Natural killer cell treated with Interleukin-12 subunit alpha and Interleukin-12 subunit beta and Interleukin-15 and Interleukin-18, amount 100 ng/mL, for 72 hours (primary cell): Measurements from ENCODE around the gene MMEL1. TPM values are rescaled to one million over a fixed set of nuclear protein-coding genes. Genes with fewer than 3 reads are reported as not detected.
"Not testable (repeated sequence)": the region's sequence is repeated elsewhere in the genome, so short reads cannot be mapped to it uniquely, and the experiment has no call there.

ENCODE experiments used
- ATAC-seq, 2 donors: fragments of 150-1000 bp; cut with Tn5 transposase in 1 of 2; sonication (Bioruptor Pico), chemical (Tn5 transposase) in 1 of 2; 2 replicates each; pipeline ENCODE4 v1.10.0; 2021
- DNase-seq: peaks from one replicate; pipeline ENCODE4 v3.0.0; 2022; ENCODE audit warnings: low spot score
- H3K27ac Mint-ChIP-seq, 2 donors: 1 replicate in 1 of 2; 2 replicates in 1 of 2; pipeline ENCODE4 v1.8.0; 2022; ENCODE audit warnings: mixed read lengths in 2 of 2, mild to moderate bottlenecking in 1 of 2, moderate library complexity in 1 of 2
- H3K27me3 Mint-ChIP-seq, 2 donors: 1 replicate in 1 of 2; 2 replicates in 1 of 2; pipeline ENCODE4 v1.8.0; 2022; ENCODE audit warnings: mixed read lengths in 2 of 2
- H3K36me3 Mint-ChIP-seq: one replicate; pipeline ENCODE4 v1.8.0; 2022; ENCODE audit warnings: mixed read lengths
- H3K4me1 Mint-ChIP-seq, 2 donors: 1 replicate in 1 of 2; 2 replicates in 1 of 2; pipeline ENCODE4 v1.8.0; 2022; ENCODE audit warnings: low read depth in 2 of 2, mixed read lengths in 2 of 2, mild to moderate bottlenecking in 1 of 2
- H3K4me3 Mint-ChIP-seq: one replicate; pipeline ENCODE4 v1.8.0; 2022; ENCODE audit warnings: mixed read lengths
- H3K9me3 Mint-ChIP-seq: 2 replicates; pipeline ENCODE4 v1.8.0; 2022; ENCODE audit warnings: mixed read lengths
- total RNA-seq, 2 donors: library from RNA; stranded (reverse); gene quantifications; one replicate each; pipeline ENCODE4 v1.2.3, GENCODE V29; 2022

MMEL1 gene
- total RNA-seq, 2 donors from 2014 or later: 0.81 TPM; not detected in 1

DNA sequence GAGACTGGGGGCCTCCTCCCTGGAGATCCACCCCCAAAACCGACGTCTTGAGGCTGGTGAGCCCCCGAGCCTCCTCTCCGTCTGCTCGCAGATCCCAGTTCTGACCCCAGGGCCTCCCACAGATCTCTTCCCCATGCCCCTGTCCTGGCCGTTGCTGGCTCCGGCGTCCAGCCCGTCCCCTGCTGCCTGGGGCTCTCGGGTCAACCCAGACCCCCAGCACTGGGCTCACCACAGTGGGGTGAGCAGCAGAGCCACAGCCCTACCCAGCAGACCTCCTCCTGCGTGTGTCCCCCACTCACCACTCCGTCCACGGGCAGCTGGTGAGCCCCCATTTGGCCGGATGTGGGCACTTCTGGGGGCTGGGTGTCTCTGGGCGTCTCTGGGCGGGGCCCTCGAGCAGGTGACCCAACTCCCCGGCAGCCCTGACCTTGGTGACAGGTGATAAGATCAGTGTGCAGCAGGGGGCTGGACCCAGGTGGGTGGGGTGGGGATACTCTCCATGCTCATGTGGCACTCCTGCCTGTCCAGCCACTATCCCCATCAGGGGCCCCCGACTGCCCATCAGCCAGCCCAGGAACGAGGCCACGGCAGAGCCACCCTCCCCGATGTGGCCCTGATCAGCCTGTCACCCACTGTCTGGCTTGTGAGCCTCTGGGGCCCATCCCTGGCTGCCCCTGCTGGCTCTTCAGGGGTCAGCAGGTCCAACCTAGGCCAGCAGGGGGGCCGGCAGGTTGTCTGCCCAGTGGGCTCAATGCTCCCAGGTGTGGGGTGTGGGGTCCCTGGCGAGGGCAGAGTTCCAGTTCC is 75.9 kb downstream of the MMEL1 start:
- H3K4me3 Mint-ChIP-seq: peak overlapping the region; percentile 94
- no peaks in the 10 kb centered on the region for H3K9me3 Mint-ChIP-seq
- H3K4me1 Mint-ChIP-seq: peaks cover 15 to 38% of the 10 kb centered on the region in 2 donors
- ATAC-seq: peak; percentile 50 to 56
- no peak for DNase-seq
- H3K36me3 Mint-ChIP-seq: no peaks in the 10 kb centered on the region
- no peaks in the 10 kb centered on the region for H3K27me3 Mint-ChIP-seq
- peak overlapping the region; percentile 92 to 98 for H3K27ac Mint-ChIP-seq

DNA sequence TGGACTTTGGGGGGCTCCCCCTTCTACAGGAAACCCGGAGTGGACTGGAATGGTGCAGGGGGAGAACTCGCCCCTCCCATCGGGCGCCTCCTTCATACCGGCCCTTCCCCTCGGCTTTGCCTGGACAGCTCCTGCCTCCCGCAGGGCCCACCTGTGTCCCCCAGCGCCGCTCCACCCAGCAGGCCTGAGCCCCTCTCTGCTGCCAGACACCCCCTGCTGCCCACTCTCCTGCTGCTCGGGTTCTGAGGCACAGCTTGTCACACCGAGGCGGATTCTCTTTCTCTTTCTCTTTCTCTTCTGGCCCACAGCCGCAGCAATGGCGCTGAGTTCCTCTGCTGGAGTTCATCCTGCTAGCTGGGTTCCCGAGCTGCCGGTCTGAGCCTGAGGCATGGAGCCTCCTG is 76.5 kb downstream of the MMEL1 start, which contains the start of gene TNFRSF14:
TNFRSF14 (plus strand) TSS at position 95 of the 401 bp plus-strand sequence; CDS start at position 389, 294 bp downstream.
- Mint-ChIP-seq H3K27me3 (no peaks in the 10 kb centered on the region), H3K36me3 (no peaks in the 10 kb centered on the region), H3K4me3 (peak within 1 kb of the TSS; percentile 94), H3K4me1 (peaks cover 15 to 36% of the 10 kb centered on the region in 2 donors), H3K27ac (peak within 1 kb of the TSS; percentile 92 to 98), H3K9me3 (no peaks in the 10 kb centered on the region)
- peak; percentile 87 for DNase-seq
- ATAC-seq: peak; percentile 81 to 87

DNA sequence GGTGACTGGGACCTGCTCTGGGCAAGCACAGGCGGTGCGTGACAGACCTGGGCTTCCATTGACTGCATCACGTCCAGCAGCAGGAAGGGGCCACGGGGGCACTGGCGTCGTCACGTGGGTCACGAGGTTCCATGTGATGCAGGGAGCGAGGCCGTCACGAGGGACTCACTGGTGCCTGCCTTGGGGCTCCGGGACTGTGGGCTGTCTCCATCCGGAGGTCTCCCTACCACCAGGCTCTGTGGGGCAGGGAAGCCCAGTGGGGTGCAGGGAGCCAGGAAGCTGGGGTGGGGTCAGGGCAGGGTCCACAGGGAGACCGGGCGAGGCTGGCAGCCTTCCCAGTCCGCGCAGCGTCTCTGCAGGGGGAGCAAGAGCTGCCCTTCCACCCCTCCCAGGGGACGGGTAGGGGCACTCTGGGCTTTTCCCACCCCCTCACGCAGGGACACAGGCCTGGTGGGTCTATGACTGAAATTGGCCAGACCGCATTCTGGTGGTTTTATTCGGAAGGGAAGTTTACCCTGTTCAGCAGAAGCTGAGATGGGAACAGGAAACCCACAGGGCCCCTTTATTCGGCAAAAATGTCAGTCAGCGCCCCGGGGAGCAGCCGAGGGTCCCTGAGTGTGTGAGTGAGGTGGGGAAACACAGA is 77.1 kb downstream of the MMEL1 start:
- Mint-ChIP-seq H3K27ac (peak overlapping the region; percentile 92 to 98), H3K36me3 (no peaks in the 10 kb centered on the region), H3K4me1 (peaks cover 15 to 36% of the 10 kb centered on the region in 2 donors), H3K9me3 (no peaks in the 10 kb centered on the region), H3K27me3 (no peaks in the 10 kb centered on the region), H3K4me3 (peak overlapping the region; percentile 94)
- ATAC-seq (peak; percentile 78 to 82), DNase-seq (peak; percentile 89)

DNA sequence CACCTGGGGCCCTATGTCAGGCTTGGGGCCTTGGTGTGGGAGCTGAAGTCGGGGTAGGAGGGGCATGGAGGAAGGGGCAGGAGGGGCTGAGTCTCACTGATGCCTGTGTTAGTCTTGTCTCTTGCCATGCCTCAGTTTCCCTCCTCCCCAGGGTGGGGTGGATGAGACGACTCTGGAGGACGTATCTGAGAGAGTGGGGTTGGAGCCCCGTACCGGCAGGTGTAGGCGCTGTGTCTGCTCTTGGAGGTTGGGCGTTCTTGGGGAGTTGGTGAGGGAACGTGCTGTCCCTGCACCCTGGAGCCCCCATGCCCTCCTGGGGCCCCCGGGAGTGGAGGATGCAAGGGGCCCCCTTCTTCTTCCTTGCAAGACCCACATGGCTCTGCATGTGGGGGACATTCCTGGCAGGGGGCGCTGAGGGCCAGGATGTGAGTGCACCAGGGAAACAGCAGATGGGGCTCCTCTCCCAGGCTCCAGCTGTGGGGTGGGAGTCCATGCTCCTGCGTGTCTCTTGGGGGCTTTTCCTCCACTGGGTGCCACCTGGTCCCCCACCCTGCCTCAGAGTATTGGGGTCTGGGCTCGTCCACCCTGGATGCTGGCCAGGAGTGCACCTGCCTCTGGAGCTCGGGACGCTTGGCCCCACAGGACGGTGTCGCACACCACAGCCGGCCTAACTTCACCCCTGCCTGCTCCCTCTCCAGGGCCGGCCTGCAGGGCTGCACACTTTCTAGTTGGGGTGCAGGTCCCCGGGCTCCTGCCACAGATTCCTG is 78.0 kb downstream of the MMEL1 start:
- Mint-ChIP-seq H3K36me3 (no peaks in the 10 kb centered on the region), H3K27ac (peak overlapping the region; percentile 92 to 98), H3K4me1 (peaks cover 15 to 37% of the 10 kb centered on the region in 2 donors), H3K9me3 (no peaks in the 10 kb centered on the region), H3K27me3 (no peaks in the 10 kb centered on the region), H3K4me3 (peak overlapping the region; percentile 44)
- no peak for ATAC-seq
- no peak for DNase-seq

DNA sequence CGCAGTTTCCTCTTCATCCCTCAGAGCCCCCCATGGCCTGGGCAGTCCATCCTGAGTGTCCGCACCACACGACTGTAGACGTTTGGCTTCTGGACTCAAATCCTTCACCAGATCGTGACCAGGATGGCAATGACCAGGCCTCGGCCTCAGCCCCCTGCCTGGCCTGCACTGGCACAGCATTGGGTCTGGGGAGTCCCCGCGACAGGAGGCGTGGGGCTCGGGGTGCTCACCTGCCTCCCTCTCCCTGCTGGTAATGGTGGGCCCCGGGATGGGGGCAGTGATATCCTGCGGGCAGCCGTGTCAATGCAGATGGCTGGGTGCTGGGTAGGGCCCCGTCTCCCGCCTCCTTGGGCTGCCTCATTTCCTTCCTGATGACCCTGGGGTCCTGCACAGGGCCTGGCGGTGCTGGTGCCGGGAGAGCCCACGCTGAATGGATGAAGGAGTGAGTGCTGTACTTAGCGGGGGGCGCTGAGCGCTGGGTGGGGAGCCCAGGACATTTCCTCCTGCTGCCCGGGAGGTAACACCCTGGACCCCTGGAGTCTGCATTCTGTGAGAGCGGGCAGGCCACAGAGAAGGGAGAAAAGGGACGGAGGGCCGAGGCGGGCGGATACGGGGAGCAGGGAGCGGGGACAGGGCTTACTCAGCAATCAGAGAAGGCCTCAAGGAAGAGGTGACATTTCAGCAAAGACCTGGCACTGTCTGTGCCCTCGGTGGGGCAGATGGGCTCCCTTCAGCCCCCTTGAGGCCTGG is 78.8 kb downstream of the MMEL1 start:
- ATAC-seq: no peak
- Mint-ChIP-seq H3K9me3 (no peaks in the 10 kb centered on the region), H3K36me3 (no peaks in the 10 kb centered on the region)

DNA sequence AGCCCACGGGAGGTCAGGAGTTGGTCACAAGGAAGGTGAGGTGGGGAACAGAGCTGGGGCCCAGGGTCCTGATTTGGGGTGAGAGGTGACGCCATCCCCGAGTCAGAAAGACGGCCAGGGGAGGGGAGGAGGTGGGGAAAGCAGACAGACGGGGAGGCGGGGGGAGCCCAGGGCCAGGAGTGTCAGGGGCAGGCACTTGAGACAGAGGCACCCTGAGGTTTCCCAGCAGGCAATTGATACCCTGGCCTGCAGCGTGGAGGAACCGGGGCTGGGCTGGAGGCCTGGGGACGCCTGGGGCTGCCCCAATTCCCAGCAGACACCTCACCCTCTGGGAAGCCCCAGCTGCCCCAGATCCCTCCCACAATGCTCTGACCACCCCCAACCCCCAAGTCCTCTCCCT is 79.7 kb downstream of the MMEL1 start:
- H3K4me3 Mint-ChIP-seq, H3K9me3 Mint-ChIP-seq, ATAC-seq, H3K27ac Mint-ChIP-seq, DNase-seq, H3K36me3 Mint-ChIP-seq, H3K27me3 Mint-ChIP-seq: not testable (repeated sequence)
- peaks cover 15 to 41% of the 10 kb centered on the region in 2 donors for H3K4me1 Mint-ChIP-seq

More for the DNA sequence above, 78.8 kb downstream of the MMEL1 start:
- no peak for DNase-seq
- peaks cover 15 to 39% of the 10 kb centered on the region in 2 donors for H3K4me1 Mint-ChIP-seq
- peak overlapping the region; percentile 44 for H3K4me3 Mint-ChIP-seq
- peak overlapping the region; percentile 51 to 85 for H3K27ac Mint-ChIP-seq
- no peaks in the 10 kb centered on the region for H3K27me3 Mint-ChIP-seq

DNA sequence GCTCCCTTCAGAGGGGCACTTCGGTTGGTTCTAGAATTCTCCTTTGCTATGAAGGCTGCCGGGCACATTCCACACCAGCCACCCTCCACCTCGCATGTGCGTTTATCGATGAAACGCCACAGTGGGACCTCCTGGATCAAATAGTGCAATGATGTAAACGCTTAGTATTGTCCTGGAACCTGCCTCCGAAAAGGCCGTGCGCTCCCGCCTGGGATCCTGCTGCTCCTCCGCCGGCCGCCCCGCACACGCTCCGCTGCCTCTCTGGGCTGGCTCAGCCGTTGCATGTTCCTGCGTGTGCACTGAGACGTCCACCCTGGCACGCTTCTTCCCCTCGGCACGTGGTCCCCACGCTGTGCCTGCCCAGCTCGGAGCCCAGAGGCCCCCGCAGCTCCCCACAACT is 80.6 kb downstream of the MMEL1 start:
- no peak for ATAC-seq
- Mint-ChIP-seq H3K36me3 (no peaks in the 10 kb centered on the region), H3K4me3 (no peak overlapping the region), H3K4me1 (peaks cover 15 to 38% of the 10 kb centered on the region in 2 donors), H3K27me3 (no peaks in the 10 kb centered on the region), H3K9me3 (no peaks in the 10 kb centered on the region), H3K27ac (no peak overlapping the region)
- no peak for DNase-seq

DNA sequence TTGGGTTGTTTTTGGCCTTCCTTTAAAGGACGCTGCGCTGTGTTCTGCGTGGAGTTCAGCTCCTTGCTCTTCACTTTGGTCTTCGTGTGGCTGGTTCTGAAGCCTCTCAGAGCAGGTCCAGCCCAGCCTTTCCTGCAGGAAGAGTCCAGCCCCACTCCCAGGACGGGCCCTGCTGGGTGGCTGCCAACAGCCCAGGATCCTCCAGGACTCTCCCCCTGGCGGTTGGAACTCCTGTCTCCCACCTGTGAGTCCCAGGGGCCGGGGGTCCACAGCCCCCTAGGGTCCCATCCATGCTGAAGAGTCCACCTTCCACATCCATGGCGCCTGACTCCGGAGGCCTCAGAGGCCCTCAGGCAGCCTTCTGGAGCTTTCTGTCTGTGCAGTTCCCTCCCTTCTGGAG is 81.3 kb downstream of the MMEL1 start:
- H3K4me3 Mint-ChIP-seq, DNase-seq, ATAC-seq, H3K9me3 Mint-ChIP-seq, H3K36me3 Mint-ChIP-seq, H3K27me3 Mint-ChIP-seq: not testable (repeated sequence)
- peak overlapping the region; percentile 44 to 78 for H3K27ac Mint-ChIP-seq
- H3K4me1 Mint-ChIP-seq: peaks cover 15 to 39% of the 10 kb centered on the region in 2 donors

DNA sequence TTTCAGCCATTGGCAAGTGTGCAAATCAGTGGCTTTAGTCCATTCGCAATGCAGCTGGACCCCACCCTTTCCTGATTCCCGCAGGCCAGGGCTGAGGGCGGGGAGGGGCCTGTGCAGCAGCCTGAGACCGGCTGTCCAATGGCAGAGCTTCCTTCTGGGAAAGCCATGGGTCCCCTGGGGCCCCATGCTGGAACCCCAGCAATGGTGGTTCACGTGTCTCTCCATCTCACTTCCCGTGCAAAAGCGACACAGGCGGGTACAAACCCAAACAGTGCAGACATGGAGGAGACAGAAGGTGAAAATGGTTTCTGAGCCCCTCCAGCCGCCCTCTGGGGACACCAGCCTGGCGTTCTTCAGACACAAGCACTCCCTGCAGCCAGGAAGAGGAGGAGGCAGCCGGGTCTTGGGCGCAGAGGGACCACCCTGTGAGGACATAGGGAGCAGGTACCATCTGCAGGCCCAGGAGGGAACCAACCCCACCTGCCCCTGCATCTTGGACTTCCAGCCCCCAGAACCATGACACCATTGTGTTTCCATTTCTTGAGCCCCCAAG is 82.4 kb downstream of the MMEL1 start:
- H3K27me3 Mint-ChIP-seq, H3K4me3 Mint-ChIP-seq, H3K9me3 Mint-ChIP-seq, H3K36me3 Mint-ChIP-seq, ATAC-seq, DNase-seq: not testable (repeated sequence)
- Mint-ChIP-seq H3K4me1 (peaks cover 10 to 29% of the 10 kb centered on the region in 2 donors), H3K27ac (peak overlapping the region; percentile 90)

DNA sequence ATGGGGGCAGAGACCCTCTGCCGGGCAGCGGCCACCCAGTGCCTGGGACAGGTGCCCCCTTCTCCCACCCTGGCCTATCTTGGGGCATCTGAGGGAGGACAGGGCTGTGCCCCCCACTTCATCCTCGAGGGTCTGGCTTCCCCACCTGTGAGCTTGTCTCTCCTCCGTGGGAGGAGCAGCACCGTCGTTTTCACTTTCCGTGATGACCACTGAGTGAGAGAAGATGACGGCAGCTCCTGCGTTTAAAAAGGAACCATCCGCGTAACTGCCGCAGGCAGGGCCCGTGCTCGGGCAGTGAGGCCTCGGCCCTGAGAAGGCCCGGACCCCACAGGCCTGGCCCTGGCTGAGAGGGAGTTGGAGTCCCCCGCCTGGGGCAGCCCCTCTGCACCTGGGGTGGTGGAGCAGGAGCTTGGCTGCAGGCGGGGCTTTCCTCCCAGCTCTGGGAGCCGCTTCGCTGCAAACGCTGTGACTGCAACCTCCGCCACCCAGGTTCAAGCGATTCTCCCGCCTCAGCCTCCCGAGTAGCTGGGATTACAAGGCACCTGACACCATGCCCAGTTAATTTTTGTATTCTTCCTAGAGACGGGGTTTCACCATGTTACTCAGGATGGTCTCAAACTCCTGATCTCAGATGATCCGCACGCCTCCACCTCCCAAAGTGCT is 83.3 kb downstream of the MMEL1 start:
- Mint-ChIP-seq H3K4me1 (peaks cover 5 to 25% of the 10 kb centered on the region in 2 donors), H3K27ac (peak overlapping the region; percentile 90)
- not testable (repeated sequence) for H3K36me3 Mint-ChIP-seq, ATAC-seq, H3K9me3 Mint-ChIP-seq, DNase-seq, H3K27me3 Mint-ChIP-seq, H3K4me3 Mint-ChIP-seq

DNA sequence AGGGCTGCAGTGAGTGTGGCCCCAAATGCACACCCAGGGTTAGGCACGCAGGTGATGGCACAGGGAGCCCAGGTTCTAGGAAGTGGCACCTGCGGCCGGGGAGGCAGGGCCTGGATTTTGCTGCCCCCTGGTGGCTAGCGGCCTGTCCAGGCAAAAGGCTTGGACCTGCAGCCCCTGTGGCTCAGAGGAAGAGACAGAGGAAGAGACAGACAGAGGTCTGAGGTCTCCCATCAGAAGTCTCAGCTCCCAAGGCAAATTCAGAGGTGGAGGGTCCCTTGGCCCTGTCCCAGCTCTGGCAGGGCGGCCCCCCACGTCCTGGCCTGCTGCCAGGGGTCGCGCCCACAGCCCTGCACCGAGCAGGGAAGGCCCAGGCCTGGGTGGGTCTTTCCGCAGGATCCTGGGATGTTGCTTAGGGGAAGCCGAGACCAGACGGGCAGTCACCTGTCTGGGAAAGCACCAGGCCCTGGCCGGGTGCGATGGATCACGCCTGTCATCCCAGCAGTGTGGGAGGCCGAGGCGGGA is 84.7 kb downstream of the MMEL1 start:
- peaks cover 0 to 15% of the 10 kb centered on the region in 2 donors for H3K4me1 Mint-ChIP-seq
- H3K27me3 Mint-ChIP-seq: no peaks in the 10 kb centered on the region
- DNase-seq (peak; percentile 85), ATAC-seq (peak; percentile 38 to 51)
- H3K36me3 Mint-ChIP-seq: no peaks in the 10 kb centered on the region
- H3K9me3 Mint-ChIP-seq: no peaks in the 10 kb centered on the region
- H3K27ac Mint-ChIP-seq: peak overlapping the region; percentile 90
- peak overlapping the region; percentile 88 for H3K4me3 Mint-ChIP-seq
